HG03342 (cell line): Measurements from ENCODE around the gene CCDC18.
"Not testable (repeated sequence)": the region's sequence is repeated elsewhere in the genome, so short reads cannot be mapped to it uniquely, and the experiment has no call there.

Experiments used
- ATAC-seq: cut with Tn5 transposase; IDR thresholded peaks from one replicate; pipeline ENCODE4 v1.9.1; 2021; ENCODE audit warnings: mild to moderate bottlenecking, moderate library complexity; ENCODE audit not compliant: unreplicated experiment

CCDC18 gene, protein sequence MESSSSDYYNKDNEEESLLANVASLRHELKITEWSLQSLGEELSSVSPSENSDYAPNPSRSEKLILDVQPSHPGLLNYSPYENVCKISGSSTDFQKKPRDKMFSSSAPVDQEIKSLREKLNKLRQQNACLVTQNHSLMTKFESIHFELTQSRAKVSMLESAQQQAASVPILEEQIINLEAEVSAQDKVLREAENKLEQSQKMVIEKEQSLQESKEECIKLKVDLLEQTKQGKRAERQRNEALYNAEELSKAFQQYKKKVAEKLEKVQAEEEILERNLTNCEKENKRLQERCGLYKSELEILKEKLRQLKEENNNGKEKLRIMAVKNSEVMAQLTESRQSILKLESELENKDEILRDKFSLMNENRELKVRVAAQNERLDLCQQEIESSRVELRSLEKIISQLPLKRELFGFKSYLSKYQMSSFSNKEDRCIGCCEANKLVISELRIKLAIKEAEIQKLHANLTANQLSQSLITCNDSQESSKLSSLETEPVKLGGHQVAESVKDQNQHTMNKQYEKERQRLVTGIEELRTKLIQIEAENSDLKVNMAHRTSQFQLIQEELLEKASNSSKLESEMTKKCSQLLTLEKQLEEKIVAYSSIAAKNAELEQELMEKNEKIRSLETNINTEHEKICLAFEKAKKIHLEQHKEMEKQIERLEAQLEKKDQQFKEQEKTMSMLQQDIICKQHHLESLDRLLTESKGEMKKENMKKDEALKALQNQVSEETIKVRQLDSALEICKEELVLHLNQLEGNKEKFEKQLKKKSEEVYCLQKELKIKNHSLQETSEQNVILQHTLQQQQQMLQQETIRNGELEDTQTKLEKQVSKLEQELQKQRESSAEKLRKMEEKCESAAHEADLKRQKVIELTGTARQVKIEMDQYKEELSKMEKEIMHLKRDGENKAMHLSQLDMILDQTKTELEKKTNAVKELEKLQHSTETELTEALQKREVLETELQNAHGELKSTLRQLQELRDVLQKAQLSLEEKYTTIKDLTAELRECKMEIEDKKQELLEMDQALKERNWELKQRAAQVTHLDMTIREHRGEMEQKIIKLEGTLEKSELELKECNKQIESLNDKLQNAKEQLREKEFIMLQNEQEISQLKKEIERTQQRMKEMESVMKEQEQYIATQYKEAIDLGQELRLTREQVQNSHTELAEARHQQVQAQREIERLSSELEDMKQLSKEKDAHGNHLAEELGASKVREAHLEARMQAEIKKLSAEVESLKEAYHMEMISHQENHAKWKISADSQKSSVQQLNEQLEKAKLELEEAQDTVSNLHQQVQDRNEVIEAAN (N-terminal part only)

DNA sequence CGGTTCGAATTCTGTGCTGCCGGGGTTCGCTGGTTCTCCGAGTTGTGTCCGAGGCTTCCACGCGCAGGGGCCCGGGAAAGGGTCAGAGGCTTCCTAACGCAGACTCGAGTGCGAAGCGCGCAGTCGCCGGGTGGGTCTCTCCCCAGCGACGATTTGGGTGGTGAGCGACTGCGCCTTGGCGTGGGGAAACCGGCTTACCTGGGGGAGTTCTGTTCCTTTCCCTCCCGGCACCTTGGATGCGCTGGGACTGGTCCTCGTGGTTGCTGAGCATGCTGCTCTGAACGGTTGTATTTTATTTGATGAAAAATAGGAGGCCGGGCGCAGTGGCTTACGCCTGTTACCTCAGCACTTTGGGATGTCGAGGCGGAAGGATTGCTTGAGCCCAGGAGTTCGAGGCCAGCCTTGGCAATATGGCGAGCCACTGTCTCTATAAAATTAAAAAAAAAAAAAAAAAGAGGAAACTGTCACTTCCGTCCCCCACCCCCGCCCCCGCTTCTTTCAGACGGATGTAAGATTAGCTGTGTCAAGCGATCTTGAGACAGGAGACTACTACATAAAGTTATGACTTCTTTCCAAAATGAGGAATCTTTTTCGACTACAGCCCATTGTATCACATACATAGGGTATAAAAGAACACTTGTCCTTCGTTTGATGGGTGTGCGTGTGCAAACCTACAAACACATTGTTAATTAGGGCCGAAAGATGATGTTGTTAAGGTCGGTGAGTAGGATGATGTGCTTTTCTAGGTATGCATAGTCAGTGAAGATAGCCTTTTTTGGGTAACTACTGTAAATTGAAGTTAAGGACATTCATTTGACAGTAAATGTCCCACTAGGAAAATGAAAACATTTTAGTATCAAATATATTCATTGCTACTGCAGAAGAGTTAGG, at the start of gene CCDC18:
Gene CCDC18 (plus strand): TSS at position 2 of the 891 bp plus-strand sequence. CDS start 2,638 bp downstream, outside the sequence.
- ATAC-seq, result peak; percentile 10

DNA sequence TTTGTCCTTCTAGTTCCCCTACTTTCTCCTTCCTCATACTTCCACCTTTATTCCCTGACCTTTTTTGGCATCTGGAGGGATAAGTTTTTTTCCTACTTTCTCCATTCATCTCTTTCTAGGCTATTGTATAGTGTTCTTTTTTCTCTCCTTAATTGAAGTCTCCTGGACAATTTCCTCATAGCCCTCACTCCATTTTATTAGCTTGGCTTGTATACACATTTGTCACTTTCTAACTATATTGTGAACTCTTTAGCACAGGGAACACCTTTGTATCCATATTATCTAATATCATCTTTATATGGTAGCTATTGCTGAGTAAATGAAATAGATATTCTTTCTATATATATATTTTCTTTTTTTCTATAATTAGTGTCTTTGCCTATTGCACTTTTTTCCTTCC, 47.9 kb upstream of the CCDC18 start:
- no peak for ATAC-seq

DNA sequence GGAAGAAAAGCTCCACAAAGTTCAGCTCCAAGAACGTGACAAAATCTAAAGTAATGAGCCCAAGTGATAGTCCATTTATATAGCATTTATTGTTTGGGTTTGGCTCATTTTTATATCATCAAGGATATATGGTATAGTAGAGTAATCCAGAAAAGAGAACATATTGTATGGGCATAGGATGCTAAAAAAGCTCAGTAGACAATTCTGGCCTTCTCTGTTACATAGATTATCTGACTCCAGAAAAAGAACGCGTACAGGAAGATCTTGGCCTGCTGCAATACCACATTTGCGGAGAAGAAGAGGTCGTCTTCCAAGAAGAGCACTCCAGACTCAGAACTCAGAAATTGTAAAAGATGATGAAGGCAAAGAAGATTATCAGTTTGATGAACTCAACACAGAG, 44.1 kb upstream of the CCDC18 start:
- no peak for ATAC-seq

DNA sequence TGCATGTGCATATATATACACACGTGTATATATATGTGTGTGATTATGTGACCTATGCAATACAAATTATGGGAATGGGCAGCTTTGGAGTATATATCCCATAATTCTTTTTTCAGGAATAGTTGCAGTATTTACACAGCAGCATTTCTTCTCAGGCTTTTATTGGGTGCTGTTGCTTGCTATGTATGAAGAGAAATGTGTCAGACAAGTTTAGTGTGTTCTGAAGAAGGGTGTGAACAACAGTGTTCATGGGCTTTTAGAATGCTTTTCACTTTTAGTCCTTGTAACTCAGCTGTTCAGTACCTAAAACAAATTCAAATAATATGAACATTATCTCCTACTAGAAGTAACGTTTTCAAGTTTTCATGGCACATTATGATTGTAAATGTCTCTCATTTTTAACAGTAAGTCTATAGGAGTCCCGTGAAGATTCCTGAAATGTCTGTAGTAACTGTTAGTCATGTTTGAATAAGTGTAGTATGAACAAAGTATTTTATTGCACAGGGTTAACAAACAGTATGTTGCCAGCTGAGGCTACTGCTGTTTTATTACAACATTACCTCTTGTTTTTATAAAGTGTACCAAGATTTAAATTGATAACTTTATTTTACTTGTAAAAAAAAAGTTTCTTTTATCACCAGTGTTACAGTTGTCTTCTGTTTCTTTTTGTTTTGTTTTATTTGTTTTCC, 42.8 kb upstream of the CCDC18 start:
- ATAC-seq, result no peak

DNA sequence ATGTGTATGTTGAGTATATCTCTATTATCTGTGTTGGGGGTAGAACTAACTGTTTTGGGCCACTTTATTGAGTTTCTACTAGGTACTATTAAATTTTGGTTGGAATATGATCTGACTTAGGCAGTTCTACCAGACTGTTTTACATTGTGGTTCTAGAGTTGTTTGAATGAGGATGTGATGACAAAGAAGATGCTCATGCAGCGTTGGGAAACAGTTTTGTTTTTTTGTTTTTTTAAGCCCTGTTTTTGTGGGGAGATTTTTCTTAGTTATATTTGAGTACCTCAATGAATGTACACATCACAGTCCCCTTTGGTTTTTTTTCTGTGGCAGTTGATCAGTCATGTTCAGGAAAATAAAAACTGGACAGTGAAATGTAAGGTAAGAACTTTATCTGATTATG, 40.4 kb upstream of the CCDC18 start:
- ATAC-seq, result no peak

DNA sequence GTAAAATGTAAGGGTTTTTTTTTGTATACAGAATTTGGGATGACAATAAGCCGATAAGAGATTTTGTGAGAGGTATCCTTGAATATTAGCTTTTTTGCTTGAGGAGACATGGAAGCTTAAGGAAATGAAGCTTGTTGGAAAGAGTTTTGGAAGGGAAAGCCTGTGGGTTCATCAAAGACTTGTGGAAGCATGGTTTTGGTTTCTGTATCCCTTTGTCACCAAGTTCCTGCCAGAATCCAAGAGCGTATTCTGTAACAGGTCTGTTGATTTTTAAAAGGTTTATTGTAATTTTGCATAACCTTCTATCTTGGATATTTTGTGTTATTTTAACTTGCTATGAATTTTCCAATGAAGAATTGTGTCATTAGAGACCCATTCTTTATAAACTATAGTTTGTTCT, 38.4 kb upstream of the CCDC18 start:
- no peak for ATAC-seq

- ATAC-seq, result no peak
These were observed 37.4 kb upstream of the CCDC18 start for GRCh38 chr1:93143136-93143535.

DNA sequence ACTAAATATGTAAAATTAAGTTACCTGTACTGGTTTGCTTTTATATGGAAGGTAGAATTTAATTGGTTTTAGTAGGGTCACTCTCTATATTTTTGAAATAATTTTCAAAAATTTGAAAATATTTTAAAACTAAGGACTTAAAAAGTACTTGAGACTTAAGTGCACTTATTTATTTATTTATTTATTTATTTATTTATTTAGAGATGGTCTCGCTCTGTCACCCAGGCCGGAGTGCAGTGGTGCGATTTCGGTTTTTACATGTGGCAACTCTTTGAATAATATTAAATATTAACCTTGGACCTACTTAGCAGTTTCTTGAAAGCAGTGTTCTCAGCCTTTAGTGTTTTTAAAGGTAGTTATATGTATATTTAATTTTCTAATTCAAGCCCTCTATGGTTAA, 36.8 kb upstream of the CCDC18 start:
- ATAC-seq, result no peak

- no peak for ATAC-seq
These were observed 32.5 kb upstream of the CCDC18 start for GRCh38 chr1:93148001-93148400.

GRCh38 chr1:93150729-93151128, 29.8 kb upstream of the CCDC18 start:
- ATAC-seq, result no peak

DNA sequence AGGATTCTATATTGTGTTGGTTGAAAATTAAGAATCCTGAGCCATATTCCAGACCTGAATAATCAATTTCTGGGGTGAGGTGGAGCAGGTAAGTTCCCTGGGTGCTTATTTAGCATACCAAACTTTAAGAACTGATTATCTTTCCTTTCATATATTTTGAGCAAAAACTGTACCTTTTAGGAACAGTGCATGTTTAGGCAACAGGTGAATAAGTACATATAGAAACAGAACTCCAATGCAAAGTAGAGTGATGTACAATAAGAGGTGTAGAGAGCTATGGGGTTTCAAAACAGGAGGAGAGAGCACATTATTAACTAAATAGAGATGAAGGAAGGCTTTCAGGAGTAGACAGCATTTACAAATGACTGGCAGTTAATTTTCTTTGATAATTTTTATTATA, 29.1 kb upstream of the CCDC18 start:
- no peak for ATAC-seq

GRCh38 chr1:93152835-93153234, 27.7 kb upstream of the CCDC18 start:
- no peak for ATAC-seq

- ATAC-seq, result no peak
These were observed 25.6 kb upstream of the CCDC18 start for GRCh38 chr1:93154898-93155297.

DNA sequence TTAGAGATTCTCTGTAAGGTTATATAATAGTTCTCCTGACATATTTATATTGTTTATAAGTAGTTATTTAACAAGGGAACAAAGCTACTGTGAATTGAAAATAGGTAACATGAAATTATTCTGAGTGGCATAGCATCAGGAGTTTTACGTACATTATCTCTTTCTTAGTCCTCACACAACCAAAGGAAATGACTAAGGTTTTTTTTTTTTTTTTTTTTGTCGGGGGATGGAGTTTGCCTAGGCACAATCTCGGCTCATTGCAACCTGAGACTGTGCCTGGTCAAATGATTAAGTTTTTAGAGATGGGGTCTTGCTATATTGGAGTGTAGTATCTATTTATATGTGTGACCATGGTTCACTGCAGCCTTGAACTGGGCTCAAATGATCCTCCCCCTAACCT, 25.2 kb upstream of the CCDC18 start:
- ATAC-seq, result no peak

GRCh38 chr1:93159337-93159736, 21.2 kb upstream of the CCDC18 start:
- no peak for ATAC-seq

GRCh38 chr1:93163314-93163713, 17.2 kb upstream of the CCDC18 start:
- not testable (repeated sequence) for ATAC-seq

GRCh38 chr1:93164816-93165215, 15.7 kb upstream of the CCDC18 start:
- ATAC-seq, result no peak

DNA sequence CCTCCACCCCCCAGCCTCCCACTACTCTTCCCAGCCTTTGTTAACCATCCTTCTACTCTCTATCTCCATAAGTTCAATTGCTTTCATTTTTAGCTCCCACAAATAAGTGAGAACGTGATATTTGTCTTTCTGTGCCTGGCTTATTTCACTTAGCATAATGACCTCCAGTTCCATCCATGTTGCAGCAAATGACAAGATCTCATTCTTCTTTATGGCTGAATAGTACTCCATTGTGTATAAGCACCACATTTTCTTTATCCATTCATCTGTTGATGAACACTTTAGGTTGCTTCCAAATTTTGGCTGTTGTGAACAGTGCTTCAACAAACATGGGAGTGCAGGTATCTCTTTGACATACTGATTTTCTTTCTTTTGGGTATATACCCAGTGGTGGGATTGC, 14.6 kb upstream of the CCDC18 start:
- not testable (repeated sequence) for ATAC-seq

DNA sequence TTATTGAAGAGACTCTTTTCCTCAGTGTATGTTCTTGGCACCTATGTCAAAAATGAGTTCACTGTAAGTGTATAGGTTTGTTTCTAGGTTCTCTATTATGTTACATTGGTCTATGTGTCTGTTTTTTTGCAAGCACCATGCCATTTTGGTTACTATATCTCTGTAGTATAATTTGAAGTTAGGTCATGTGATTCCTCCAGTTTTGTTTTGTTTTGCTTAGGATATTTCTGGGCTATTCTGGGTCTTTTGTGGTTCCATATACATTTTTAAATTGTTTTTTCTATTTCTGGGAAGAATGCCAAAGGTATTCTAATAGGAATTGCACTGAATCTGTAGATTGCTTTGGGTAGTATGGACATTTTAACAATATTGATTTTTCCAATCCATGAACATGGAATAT, 13.5 kb upstream of the CCDC18 start:
- ATAC-seq, result no peak
